ENCODE data around the gene KRT72. TPM values are rescaled to one million over a fixed set of nuclear protein-coding genes. Genes with fewer than 3 reads are reported as not detected.

KRT72 gene
- total RNA-seq, 1 donor from 2014 or later = not detected

GRCh38 chr12:52578469-52578868, 22.8 kb downstream of the KRT72 start:
- no peak for DNase-seq

DNA sequence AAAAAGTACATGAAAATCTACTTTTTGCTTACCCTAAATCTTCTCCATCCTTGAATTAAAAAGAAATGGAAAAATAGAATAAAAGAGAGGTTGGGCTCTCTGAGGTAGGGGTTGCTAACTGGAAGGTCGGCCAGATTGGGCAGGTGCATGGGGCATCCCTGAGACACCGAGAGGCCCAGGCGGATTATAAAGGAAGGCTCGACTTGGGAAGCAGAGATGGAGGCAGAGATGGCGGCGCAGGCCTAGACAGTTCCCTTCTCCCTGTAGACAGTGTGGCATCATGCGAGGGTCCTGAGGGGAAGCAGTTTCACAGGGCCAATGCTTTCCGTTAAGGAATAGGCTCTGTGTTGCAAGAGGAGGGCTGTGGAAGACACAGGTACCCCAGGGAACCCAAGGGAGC, 23.9 kb downstream of the KRT72 start:
- no peak for DNase-seq

GRCh38 chr12:52575948-52576347, 25.3 kb downstream of the KRT72 start:
- DNase-seq = no peak

DNA sequence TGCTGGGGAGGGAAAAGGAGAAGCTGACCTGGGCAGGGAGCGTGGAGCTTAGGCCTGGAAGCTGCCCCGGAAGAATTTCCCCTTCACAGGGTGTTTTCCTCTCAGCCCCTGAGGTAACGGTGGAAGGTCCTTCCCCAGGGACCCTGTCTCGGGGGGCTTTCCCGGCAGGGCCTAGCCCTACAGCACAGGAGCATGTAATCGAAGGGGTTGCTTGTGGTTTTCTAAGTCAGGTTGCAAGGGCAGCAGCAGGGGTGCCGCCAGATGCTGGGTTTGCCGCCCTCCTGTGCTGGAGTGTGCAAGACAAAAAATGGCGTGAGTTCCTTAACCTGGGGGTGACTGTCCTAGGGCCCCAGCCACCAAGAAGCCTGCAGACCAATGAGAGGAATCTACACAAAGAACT, 26.0 kb downstream of the KRT72 start:
- no peak for DNase-seq

DNA sequence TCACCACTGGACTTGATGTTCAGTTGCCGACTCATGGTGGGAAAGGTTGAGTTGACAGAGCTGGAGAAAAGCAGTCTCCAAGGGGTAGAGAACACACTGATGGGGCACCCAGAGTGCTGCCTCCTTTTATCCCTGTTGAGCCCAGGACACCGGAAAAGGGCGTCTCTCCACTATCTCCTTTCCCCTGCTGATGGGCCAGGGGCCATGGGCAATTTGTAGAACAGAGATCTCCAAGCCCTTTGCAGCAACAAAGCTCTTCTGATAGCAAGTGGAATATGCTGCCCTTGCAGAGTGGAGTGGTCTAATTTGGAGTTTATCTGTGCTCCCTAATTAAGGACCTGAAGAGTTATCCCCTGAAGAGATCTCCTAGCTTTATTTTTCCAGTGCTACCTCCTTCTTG, 27.5 kb downstream of the KRT72 start, which contains the start of gene KRT74:
Gene KRT74, minus strand, starts transcription at position 101 of the 400 bp plus-strand sequence. Its CDS starts 66 bp downstream, at position 35.
- no peak for DNase-seq

DNA sequence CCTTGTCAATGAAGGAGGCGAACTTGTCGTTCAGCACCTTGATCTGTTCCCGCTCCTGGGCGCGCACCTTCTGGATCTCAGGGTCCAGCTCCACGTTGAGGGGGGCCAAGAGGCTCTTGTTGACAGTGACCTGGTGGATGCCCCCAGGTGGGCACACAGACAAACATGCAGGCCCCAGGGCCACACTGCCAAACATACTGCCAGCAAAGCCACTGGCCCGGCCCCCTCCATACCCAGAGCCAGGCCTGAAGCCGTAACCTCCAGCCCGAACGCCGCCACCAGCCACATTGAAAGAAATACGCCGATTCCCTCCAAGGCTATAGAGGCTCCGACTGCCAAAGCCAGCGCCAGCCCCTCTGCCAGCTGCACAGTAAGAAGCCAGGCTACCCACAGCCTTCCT, 28.0 kb downstream of the KRT72 start:
- DNase-seq = no peak

DNA sequence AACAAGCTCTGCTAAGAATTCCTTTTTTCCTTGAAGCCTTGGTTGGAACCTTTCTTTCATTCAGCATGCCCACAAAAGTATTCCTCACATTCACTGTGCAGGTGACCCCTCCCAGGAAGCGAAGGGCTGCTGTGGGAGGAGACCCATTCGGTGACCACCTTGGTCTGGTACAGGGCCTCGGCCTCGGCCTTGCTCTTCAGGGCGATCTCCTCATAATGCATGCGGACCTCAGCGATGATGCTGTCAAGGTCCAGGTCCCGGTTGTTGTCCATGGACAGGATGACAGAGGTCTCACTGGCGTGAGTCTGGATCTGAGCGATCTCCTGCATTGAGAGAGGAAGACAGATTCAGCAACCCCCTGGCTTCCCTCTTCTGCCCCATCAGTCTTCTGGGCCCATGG, 30.8 kb downstream of the KRT72 start:
- DNase-seq = no peak

DNA sequence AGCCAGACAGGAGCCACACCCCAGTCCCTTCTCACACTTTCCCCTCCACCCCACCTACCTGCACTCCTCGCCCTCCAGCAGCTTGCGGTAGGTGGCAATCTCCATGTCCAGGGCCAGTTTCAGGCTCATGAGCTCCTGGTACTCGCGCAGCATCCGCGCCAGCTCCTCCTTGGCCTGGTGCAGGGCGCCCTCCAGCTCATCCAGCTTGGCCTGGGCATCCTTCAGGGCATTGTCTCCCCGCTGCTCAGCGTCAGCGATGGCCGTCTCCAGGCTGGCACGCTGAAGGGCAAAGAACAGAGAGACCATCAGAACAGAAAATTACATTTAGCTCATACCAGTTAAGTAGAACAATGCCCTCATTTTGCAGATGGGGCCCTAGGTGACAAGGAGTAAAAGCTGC, 33.2 kb downstream of the KRT72 start:
- DNase-seq = no peak

DNA sequence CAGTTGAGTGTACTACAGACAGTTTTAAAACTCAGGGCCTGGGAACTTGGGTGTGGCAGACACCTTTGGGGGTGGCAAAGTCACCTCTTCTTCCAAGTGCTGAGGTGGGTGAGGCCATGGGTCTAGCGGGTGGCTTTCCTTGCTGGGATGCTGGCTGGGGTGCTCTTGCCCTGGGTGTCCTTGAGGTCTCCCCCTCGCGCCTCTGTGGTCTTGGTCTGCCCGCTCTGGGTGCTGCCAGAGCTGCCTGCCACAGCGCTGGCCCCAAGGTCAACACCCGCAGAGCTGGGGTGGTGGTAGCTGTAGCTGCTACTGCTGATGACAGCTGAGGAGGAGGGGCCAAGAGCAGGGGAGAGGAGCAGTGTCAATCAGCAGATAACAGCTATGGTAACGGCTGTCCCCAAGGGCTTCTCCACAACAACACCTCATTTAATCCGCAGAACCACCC, 34.4 kb downstream of the KRT72 start:
- DNase-seq = no peak

DNA sequence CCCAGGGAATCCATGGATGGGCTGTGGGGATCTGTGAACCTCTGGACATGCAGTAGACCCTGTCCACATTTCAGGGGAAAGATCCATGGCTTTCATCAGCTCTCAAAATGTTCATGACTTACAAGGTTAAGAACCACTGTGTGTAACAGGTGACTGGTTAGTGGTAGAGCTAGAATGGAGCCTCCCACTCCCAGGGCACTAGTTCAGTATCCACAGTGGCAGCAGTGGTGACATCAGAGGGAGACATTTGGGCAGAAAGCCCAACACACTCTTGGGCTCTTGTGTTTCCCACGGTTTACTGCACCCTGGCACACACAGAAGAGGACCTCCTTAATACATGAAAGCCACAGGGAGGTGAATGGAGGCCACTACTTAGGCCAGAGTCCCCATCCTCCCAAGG, 36.7 kb downstream of the KRT72 start:
- no peak for DNase-seq

DNA sequence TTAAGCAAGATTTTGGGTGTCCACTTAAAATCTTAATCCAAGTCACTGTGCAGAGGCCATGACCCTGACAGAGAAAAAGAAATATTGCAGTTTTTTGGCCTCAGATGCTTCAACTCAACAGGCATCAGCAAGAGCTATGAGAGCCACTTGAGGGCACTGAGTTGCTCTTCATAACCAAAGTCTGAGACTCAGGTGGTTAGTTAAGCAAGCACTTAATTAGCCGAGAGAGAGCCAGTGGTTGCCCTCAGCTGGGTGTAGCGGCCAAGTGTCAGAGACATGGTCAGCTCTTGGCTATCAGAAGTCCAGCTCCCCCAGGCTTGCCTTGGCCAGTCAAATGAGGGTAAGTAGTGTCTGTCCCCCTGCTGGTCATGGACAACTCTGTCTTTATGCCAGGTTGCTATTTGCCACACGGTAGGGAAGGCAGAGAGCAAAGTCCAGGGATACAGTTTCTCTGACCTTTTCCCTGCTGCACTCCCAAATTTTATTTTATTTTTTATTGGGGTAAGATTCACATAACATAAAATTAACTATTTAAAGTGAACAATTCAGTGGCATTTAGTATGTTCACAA, 39.3 kb downstream of the KRT72 start:
- DNase-seq = no peak

DNA sequence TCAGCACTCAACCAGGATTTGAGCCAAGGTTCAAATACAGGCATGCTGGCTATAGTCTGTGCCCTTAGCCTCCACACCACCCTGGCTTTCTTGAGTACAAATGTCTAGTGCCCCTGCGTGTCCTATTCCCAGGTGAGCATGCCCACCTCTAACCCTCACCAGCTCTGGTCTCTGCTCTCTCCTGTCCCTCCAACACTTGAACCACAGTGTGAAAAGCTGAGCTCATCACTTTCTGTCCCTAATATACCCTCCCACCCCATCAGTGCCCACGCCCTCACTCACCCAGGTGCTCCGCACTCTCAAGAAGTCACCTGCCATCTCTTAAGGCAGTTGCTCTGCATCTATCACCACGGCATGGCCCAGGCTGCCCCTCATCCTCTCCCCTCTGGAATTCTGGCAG, 41.3 kb downstream of the KRT72 start:
- no peak for DNase-seq

DNA sequence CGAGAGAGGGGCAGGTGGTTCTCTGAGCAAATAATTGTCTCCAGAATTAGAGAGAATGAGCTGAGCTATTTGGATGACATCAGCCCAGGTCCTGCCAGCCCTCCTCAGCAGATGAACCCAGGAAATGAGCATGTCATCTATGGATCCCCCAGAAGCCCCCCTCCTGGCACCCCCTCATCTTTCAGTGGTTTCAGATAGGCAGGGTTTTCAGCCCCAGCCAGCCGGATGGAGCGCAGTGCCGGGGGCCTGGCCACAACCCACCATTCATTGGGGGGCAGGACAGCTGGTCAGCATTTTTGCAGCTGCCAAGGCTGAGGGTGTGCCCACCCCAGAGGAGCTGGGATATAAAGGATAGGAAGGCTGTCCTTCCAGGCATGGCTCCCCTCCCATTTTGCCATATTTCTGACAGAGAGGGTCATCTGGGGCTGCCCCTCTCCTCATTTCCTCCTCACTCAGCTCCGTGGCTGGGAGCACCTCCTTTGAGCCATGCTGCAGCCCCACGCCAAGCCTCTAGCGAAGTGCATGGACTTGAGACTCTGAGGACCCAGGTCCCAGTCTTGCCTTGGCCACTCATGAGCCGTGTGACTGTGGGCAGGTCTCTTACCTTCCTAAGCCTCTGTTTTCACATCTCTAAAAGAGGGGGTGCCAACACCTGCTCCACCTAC, 42.4 kb downstream of the KRT72 start:
- DNase-seq = no peak

- DNase-seq = no peak
Observed at GRCh38 chr12:52557476-52557875, 43.8 kb downstream of the KRT72 start.

DNA sequence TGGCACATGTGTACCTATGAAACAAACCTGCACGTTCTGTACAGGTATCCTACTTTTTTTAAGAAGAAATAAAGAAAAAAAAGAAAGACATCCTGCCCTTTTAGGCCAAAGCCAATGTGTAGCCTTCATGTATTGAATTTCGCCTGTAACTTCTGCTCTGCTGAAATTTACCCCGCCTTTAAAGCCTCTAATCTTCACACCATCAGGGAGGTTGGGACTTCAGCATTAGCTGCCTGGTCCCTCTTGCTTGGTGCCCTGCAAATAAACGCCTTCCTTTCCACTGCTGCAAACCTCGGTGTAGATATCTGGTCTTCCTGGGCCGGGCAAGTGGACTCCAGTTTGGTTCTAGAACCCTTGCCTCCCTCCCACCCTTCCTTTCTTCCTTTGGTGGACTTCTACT, 45.7 kb downstream of the KRT72 start:
- DNase-seq = no peak

DNA sequence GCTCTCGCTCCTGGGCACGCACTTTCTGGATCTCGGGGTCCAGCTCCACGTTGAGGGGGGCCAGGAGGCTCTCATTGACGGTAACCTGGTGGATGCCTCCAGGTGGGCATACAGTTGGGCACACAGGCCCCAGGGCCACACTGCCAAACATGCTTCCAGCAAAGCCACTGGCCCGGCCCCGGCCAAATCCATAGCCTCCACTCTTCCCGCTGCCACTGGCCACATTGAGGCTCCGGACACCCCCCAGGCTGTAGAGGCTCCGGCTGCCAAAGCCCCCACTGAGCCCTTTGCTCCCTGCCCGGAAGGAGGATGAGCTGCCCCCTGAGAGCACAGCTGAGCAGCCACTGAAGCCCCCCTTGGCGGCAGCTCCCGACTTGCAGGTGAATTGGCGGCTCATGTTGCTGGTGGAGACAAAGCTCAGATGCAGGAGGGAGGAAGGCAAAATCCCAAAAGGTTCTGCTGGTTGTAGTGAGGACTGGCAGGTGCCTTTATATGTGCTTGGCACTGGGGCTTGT, 48.5 kb downstream of the KRT72 start, which contains the start of gene KRT71:
Gene KRT71, minus strand, starts transcription at position 465 of the 515 bp plus-strand sequence. Its CDS starts 68 bp downstream, at position 397.
- DNase-seq = no peak

DNA sequence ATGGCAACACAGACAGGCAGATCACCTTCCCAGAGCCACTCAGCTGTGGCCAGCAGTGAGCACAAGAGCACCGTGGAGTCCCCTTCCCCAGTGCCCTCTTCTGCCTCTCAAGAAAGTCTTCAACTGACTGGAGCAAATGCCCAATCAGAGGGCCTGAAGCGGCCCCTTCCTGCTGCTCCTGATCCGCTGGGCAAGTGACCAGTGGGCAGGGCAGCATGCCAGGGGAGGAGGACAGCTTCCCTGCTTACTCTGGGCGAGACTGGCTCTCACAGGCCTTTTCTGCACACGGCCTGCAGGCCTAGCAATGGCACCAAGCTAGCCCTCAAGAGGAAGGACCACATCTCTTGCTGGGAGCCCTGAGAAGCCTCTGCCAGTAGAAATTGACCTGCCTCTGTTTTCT, 49.2 kb downstream of the KRT72 start:
- no peak for DNase-seq

DNA sequence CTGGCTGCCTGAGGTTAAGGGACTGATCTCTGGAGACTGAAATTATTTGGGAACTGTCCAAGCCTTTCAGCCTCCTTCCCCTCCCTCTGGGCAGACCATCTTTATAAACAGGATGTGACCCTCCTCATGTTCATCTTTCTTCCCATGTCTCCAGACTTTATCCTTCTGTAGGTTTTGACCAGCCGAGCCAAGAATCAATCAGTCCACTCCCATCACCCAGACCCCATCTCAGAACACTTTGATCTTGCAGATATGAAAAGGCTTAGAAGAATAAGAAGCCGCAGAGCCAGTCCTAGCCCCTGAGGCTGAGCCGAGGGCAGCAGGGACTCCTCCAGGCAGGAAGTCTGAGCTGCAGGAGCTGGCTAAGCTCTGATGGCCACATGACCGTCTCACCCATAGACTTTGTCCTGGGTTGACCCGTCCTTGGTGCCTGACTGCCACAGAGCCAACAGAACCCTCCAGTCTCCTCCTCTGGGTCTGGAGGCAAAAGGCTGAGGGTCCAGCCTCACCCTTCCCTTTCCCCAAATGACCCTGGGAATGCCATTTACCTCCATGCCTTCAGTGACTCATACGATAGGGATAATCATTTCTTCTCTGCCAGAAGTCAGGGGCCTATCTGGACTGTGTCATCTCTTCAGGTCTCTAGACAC, 49.9 kb downstream of the KRT72 start:
- no peak for DNase-seq

DNA sequence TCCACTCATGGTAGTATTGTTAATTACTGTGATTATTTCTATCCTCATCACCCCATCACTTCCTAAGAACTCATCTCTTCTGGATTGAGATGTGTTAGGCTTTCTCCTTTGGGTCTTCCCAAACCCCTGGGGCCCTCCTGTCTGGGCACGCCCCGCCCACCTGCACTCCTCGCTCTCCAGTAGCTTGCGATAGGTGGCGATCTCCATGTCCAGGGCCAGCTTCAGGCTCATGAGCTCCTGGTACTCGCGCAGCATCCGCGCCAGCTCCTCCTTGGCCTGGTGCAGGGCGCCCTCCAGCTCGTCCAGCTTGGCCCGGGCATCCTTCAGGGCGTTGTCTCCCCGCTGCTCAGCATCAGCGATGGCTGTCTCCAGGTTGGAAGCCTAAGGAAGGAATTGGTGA, 55.1 kb downstream of the KRT72 start:
- DNase-seq = no peak

- DNase-seq = no peak
Observed at GRCh38 chr12:52543985-52544883, 57.0 kb downstream of the KRT72 start.

DNA sequence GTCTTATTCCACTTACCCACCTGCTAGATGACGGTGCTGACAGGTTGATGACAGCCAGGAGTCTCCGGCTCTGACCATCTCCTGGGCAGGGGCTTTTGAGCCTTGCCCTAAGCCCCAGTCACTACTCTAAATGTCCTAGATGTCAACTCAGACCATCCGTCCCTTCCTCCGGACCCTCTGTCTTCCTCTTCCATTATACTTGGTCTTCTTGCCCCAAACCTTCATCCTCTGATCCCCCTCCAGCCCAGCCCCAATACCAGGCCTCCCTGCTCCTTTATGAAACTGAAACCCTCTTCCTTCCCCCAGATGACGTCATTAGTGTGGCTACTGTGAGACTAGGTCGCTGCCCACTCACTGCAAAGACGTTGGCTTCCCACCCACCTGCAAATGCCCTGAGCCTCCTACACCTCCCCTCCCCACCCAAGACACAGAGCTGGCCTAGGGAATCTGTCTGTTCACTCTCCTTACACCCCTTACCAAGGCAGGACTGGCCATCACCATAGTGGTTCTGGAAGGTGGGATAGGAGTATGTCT, 58.4 kb downstream of the KRT72 start:
- DNase-seq = no peak

GRCh38 chr12:52542157-52542556, 59.1 kb downstream of the KRT72 start:
- no peak for DNase-seq

All from occipital lobe (tissue), 2 donors.